ENCODE results near the gene CLCN3.

Gene CLCN3

DNA sequence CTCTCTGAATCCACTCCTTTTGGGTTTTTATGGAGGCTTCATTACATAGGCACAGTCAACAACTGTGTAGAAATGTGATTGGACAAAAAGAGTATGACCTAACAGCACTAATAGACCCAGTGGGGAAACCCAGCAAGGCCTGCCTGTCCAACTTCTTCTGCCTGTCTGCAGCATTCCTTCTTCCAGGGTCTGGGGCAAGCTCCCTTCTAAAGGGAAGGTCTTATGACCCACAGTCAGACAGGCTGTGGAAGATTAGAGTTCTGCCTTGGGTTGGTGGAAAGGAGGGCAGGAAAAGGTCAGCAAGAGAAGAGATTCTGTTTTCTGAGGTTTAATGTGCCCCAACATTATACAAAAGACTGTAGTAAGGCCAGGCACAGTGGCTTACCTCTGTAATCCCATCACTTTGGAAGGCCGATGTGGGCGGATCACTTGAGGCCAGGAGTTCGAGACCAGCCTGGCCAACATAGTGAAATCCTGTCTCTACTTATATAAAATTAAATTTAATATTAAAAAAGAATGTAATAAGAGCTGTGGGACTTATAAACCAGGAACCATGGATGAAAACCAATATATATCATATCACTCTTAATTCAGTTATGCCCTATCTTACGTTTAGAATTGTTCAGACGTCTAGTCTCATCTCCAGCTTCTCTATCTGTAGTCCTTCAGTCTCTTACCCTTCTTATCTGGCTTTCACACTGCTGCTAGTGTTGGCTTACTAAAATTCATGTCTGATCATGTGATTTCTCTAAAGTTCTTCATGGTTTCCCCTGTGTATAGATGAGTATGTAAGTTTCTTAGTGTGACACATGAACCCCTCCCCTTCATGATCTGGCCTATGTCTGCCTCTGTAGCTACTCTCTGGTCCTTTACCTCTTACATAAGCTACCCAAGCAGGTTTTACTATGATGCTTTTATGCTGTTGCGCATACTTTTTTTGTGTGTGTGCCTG, 6.2 kb downstream of the CLCN3 start:
- no peak for DNase-seq (ENCODE audit: low spot score)
- TF ChIP-seq, protein P1, sequence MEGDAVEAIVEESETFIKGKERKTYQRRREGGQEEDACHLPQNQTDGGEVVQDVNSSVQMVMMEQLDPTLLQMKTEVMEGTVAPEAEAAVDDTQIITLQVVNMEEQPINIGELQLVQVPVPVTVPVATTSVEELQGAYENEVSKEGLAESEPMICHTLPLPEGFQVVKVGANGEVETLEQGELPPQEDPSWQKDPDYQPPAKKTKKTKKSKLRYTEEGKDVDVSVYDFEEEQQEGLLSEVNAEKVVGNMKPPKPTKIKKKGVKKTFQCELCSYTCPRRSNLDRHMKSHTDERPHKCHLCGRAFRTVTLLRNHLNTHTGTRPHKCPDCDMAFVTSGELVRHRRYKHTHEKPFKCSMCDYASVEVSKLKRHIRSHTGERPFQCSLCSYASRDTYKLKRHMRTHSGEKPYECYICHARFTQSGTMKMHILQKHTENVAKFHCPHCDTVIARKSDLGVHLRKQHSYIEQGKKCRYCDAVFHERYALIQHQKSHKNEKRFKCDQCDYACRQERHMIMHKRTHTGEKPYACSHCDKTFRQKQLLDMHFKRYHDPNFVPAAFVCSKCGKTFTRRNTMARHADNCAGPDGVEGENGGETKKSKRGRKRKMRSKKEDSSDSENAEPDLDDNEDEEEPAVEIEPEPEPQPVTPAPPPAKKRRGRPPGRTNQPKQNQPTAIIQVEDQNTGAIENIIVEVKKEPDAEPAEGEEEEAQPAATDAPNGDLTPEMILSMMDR (IDR thresholded peaks at IDR 0.05; ENCODE audit: extremely low read depth, missing control alignments): no peak

DNA sequence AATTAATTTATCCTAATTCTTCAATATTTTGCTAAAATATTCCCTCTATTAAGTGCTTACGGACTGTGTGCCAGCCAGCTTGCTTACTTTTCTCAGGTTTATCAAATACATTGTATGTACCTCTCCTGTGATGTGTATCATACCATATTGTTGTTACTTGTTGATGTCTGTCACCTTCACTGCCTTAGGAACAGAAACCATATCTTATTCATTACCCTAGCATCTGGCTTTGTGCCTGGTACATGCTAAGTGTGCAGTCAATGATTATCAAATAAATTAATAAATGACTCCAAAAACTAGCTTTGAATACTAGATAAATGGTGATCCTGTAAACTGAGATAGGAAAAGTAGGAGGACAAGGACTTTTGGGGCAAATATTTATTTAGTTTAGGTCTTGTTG, 6.9 kb downstream of the CLCN3 start:
- no peak for DNase-seq (ENCODE audit: low spot score)
- TF ChIP-seq, protein P1 (IDR thresholded peaks at IDR 0.05; ENCODE audit: extremely low read depth, missing control alignments): no peak

DNA sequence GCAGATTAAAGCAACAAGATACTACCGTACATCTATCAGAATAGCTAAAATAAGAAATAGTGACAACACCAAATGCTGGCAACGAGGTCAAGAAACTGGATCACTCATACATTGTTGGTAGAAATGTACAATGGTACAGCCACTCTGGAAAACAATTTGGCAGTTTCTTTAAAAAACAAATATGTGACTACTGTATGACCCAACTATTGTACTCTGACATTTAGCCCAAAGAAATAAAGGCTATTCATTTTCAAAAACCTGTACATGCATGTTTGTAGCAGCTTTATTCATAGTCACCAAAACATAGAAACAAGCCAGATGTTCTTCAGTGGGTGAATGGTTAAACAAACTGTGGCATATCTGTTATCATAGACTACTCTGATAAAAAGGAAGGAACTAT, 8.2 kb downstream of the CLCN3 start:
- TF ChIP-seq, protein P1 (IDR thresholded peaks at IDR 0.05; ENCODE audit: extremely low read depth, missing control alignments): no peak

DNA sequence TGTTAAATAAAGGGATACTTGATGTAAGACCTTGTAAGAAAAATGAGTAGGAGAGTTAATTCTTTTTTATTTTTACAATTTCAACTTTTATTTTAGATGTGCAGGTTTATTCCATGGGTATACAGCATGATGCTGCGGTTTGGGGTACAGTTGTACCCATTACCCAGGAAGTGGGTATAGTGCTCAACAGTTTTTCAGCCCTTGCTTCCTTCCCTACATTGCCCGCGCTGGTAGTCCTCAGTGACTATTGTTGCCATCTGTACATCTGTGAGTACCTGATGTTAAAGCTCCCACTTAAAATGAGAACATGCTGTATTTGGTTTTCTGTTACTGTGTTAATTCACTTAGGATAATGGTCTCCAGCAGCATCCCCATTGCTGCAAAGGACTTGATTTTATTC, 9.7 kb downstream of the CLCN3 start:
- TF ChIP-seq, protein P1 (IDR thresholded peaks at IDR 0.05; ENCODE audit: extremely low read depth, missing control alignments): no peak
- DNase-seq (ENCODE audit: low spot score): no peak

More for the DNA sequence above, 8.2 kb downstream of the CLCN3 start:
- DNase-seq (ENCODE audit: low spot score): no peak

DNA sequence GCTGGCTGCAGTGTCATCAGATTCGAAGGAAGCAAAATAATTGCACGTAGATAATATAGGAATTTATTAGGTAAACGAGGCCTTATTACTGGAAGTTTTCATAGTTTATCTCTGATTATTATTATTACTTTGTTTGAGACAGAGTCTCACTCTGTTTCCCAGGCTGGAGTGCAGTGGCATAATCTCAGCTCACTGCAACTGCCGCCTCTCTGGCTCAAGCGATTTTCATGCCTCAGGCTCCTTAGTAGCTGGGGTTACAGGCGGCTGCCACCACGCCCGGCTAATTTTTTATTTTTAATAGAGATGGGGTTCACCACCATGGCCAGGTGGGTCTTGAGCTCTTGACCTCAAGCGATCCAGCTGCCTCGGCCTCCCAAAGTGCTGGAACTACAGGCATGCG, 12.5 kb downstream of the CLCN3 start:
- no peak for DNase-seq (ENCODE audit: low spot score)
- TF ChIP-seq, protein P1 (IDR thresholded peaks at IDR 0.05; ENCODE audit: extremely low read depth, missing control alignments): no peak

DNA sequence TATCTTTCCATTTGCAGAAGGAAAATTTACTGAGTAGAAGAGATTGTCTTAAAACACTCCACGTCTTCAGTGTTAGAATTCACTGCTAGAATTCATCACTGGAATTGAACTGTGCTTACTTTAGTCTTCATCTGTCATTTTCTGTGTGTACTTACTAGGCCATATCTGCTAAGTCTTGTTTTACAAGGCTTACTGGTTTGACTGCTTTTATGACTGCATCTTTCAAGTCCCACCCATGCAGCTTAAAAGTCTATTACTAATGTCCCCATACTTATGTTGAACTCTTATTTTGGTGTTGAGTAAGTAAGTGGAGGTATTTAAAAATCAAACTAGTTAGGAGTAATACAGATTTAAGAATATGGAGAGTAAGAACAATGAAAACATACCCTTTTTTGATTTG, 14.6 kb downstream of the CLCN3 start:
- TF ChIP-seq, protein P1 (IDR thresholded peaks at IDR 0.05; ENCODE audit: extremely low read depth, missing control alignments): no peak
- no peak for DNase-seq (ENCODE audit: low spot score)

DNA sequence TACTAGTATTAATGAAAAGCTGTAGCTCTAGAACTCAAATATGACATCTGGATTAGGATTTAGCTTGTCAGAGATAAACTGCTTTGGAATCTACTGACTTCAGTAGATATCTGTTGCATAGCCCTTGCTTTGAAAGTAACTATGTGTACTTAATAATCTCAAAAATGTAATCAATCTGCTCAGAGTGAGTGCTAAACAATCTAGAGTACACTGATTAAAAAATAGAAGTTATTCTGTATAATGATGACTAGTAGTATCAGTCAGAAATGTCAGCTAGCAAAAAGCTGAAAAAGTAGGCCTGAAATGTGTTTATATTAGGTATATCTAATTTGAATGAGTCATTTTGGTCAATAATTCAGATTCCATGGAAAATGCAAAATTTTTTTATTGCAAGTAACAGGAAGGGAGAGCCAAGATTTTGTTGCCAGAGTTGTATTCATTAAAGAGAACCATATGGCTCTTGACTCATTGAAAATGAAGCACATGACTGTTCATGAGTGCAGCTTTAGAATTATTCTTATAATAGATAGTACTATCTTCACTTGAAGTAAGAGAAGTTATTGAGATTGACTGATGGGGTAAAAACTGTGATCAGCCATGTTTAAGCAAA, 20.0 kb downstream of the CLCN3 start:
- DNase-seq (ENCODE audit: low spot score): no peak
- TF ChIP-seq, protein P1 (IDR thresholded peaks at IDR 0.05; ENCODE audit: extremely low read depth, missing control alignments): no peak
